ENCODE results near the gene TNFRSF8. TPM values are rescaled to one million over a fixed set of nuclear protein-coding genes. Genes with fewer than 3 reads are reported as not detected.

TNFRSF8 gene
- total RNA-seq, 1 experiment from 2014 or later = 0.13 TPM

GRCh38 chr1:12096615-12097014 lies 33.5 kb downstream of the TNFRSF8 start:
- BruUV-seq (replicated peaks) = no TSS peak
- ATAC-seq = no peak
- no peaks in the 10 kb centered on the region for H3K4me1 ChIP-seq (ENCODE audit: control insufficient read depth, insufficient read depth, low read length)
- no peak overlapping the region for H3K4me3 ChIP-seq (ENCODE audit: low read depth in 2 of 2, low read length in 2 of 2)
- in situ Hi-C loops (cut with HindIII; ENCODE audit: low pct_unique_long_range_greater_than_20kb, low sequenced_read_pairs) (no loop called here), intact Hi-C loops (cut with micrococcal nuclease; ENCODE audit: unreplicated experiment) (no loop called here)
- no peak overlapping the region for H3K27ac ChIP-seq (ENCODE audit: low read length)
- DNase-seq (ENCODE audit: low read depth, low spot score) = no peak
- no peaks in the 10 kb centered on the region for H3K27me3 ChIP-seq (ENCODE audit: control insufficient read depth, insufficient read depth, low read length)
- ChIA-PET CTCF (interaction anchor here (1.0 kb wide), 1 partner anchor 10 kb away, joined by 4 read pairs; no protein-coding TSS in a partner anchor), POLR2A (interaction anchor here (0.7 kb wide), 1 partner anchor 61 kb away, joined by 3 read pairs; no protein-coding TSS in a partner anchor)
- no peak for TF ChIP-seq CTCF (IDR thresholded peaks at IDR 0.05)
- no peak for TF ChIP-seq TCF7L2 (IDR thresholded peaks at IDR 0.05; ENCODE audit: low read depth, low read length)
- no peak for TF ChIP-seq POLR2AphosphoS5 (IDR thresholded peaks at IDR 0.05; ENCODE audit: low read depth, low read length)
- TF ChIP-seq REST (IDR thresholded peaks at IDR 0.05; ENCODE audit: insufficient read depth in 1 of 2, low read depth in 2 of 2, low read length in 1 of 2) = no peak
- TF ChIP-seq SIN3A (IDR thresholded peaks at IDR 0.05; ENCODE audit: borderline replicate concordance, insufficient read depth, low read depth, low read length) = no peak
- no peaks in the 10 kb centered on the region for H3K36me3 ChIP-seq (ENCODE audit: control insufficient read depth, insufficient read depth, low read length)
- H3K9me3 ChIP-seq (ENCODE audit: control insufficient read depth, insufficient read depth, low read depth, low read length) = no peaks in the 10 kb centered on the region

GRCh38 chr1:12097321-12097720 lies 34.2 kb downstream of the TNFRSF8 start:
- POLR2A ChIA-PET = interaction anchor here (0.7 kb wide), 2 partner anchors 62 to 84 kb away, joined by 3 read pairs; no protein-coding TSS in a partner anchor
- TF ChIP-seq POLR2AphosphoS5 (IDR thresholded peaks at IDR 0.05; ENCODE audit: low read depth, low read length) (no peak), SIN3A (IDR thresholded peaks at IDR 0.05; ENCODE audit: borderline replicate concordance, insufficient read depth, low read depth, low read length) (no peak), TCF7L2 (IDR thresholded peaks at IDR 0.05; ENCODE audit: low read depth, low read length) (no peak), REST (IDR thresholded peaks at IDR 0.05; ENCODE audit: insufficient read depth in 1 of 2, low read depth in 2 of 2, low read length in 1 of 2) (no peak), CTCF (IDR thresholded peaks at IDR 0.05) (no peak)
- Histone ChIP-seq H3K27me3 (ENCODE audit: control insufficient read depth, insufficient read depth, low read length) (no peaks in the 10 kb centered on the region), H3K4me3 (ENCODE audit: low read depth in 2 of 2, low read length in 2 of 2) (no peak overlapping the region), H3K4me1 (ENCODE audit: control insufficient read depth, insufficient read depth, low read length) (no peaks in the 10 kb centered on the region), H3K9me3 (ENCODE audit: control insufficient read depth, insufficient read depth, low read depth, low read length) (no peaks in the 10 kb centered on the region), H3K27ac (ENCODE audit: low read length) (no peak overlapping the region), H3K36me3 (ENCODE audit: control insufficient read depth, insufficient read depth, low read length) (no peaks in the 10 kb centered on the region)
- in situ Hi-C loops (cut with HindIII; ENCODE audit: low pct_unique_long_range_greater_than_20kb, low sequenced_read_pairs) = no loop called here
- no peak for DNase-seq (ENCODE audit: low read depth, low spot score)
- ATAC-seq = no peak
- intact Hi-C loops (cut with micrococcal nuclease; ENCODE audit: unreplicated experiment) = no loop called here
- no TSS peak for BruUV-seq (replicated peaks)
- CTCF ChIA-PET = no interaction called here

Measured in Panc1 (cell line).